Measurements from ENCODE around the gene RANBP17.

Gene RANBP17

GRCh38 chr5:171137768-171138525 is 276.1 kb downstream of the RANBP17 start:
- Histone ChIP-seq H3K4me3 (ENCODE audit: low read length) (no peak overlapping the region), H3K9me3 (ENCODE audit: insufficient read depth, low read length) (no peaks in the 10 kb centered on the region), H4K20me1 (ENCODE audit: insufficient read depth, low read length) (no peaks in the 10 kb centered on the region), H3K4me1 (ENCODE audit: low read length) (no peaks in the 10 kb centered on the region), H3K79me2 (ENCODE audit: low read length) (no peaks in the 10 kb centered on the region), H3K9ac (ENCODE audit: low read length) (no peak overlapping the region), H3K36me3 (replicated peaks; ENCODE audit: low read depth, low read length) (no peaks in the 10 kb centered on the region), H3K4me2 (ENCODE audit: low read length) (no peak overlapping the region), H3K27me3 (ENCODE audit: low read depth, low read length) (0 out of 2 replicates have a peak, but pooled peaks cover 10% of the 10 kb centered on the region), H3K27ac (ENCODE audit: low read length) (no peak overlapping the region), H2AFZ (ENCODE audit: low read depth, low read length) (no peak overlapping the region)
- no peak for TF ChIP-seq EZH2phosphoT487 (IDR thresholded peaks at IDR 0.05; ENCODE audit: low read depth)
- TF ChIP-seq CTCF (IDR thresholded peaks at IDR 0.05; ENCODE audit: low read depth, low read length) = no peak

GRCh38 chr5:171139227-171139626 is 277.4 kb downstream of the RANBP17 start:
- Histone ChIP-seq H3K9ac (ENCODE audit: low read length) (no peak overlapping the region), H4K20me1 (ENCODE audit: insufficient read depth, low read length) (no peaks in the 10 kb centered on the region), H3K27me3 (ENCODE audit: low read depth, low read length) (0 out of 2 replicates have a peak, but pooled peaks cover 10% of the 10 kb centered on the region), H3K36me3 (replicated peaks; ENCODE audit: low read depth, low read length) (no peaks in the 10 kb centered on the region), H2AFZ (ENCODE audit: low read depth, low read length) (no peak overlapping the region), H3K4me1 (ENCODE audit: low read length) (no peaks in the 10 kb centered on the region), H3K4me3 (ENCODE audit: low read length) (no peak overlapping the region), H3K4me2 (ENCODE audit: low read length) (no peak overlapping the region), H3K9me3 (ENCODE audit: insufficient read depth, low read length) (no peaks in the 10 kb centered on the region), H3K27ac (ENCODE audit: low read length) (no peak overlapping the region), H3K79me2 (ENCODE audit: low read length) (no peaks in the 10 kb centered on the region)
- TF ChIP-seq CTCF (IDR thresholded peaks at IDR 0.05; ENCODE audit: low read depth, low read length) (no peak), EZH2phosphoT487 (IDR thresholded peaks at IDR 0.05; ENCODE audit: low read depth) (no peak)

DNA sequence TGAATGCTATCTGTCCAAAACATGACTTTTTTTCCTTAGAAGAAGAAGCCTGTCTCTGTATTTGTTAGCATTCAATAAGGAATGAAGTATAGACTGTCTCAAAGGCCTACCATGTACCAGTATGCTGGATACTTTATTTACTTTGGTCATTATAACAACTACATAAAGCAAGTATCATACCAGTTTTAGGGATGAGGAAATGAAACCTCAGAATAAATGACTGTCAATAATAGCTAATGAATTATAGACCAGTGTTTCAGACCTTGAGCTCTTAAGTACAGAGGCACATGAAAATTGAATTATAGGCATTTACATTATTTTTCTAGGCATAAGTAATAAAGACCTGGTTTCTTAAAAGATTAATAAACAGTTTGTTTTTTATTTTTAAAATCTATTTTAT is 280.8 kb downstream of the RANBP17 start:
- no peak overlapping the region for H2AFZ ChIP-seq (ENCODE audit: low read depth, low read length)
- no peak for TF ChIP-seq CTCF (IDR thresholded peaks at IDR 0.05; ENCODE audit: low read depth, low read length)
- no peak for TF ChIP-seq EZH2phosphoT487 (IDR thresholded peaks at IDR 0.05; ENCODE audit: low read depth)
- no peak overlapping the region for H3K27ac ChIP-seq (ENCODE audit: low read length)
- H3K9ac ChIP-seq (ENCODE audit: low read length) = no peak overlapping the region
- no peak overlapping the region for H3K4me3 ChIP-seq (ENCODE audit: low read length)
- 0 out of 2 replicates have a peak, but pooled peaks cover 11% of the 10 kb centered on the region for H3K27me3 ChIP-seq (ENCODE audit: low read depth, low read length)
- no peaks in the 10 kb centered on the region for H3K9me3 ChIP-seq (ENCODE audit: insufficient read depth, low read length)
- H4K20me1 ChIP-seq (ENCODE audit: insufficient read depth, low read length) = no peaks in the 10 kb centered on the region
- no peak overlapping the region for H3K4me2 ChIP-seq (ENCODE audit: low read length)
- no peaks in the 10 kb centered on the region for H3K36me3 ChIP-seq (replicated peaks; ENCODE audit: low read depth, low read length)
- H3K4me1 ChIP-seq (ENCODE audit: low read length) = no peaks in the 10 kb centered on the region
- H3K79me2 ChIP-seq (ENCODE audit: low read length) = no peaks in the 10 kb centered on the region

GRCh38 chr5:171143171-171143570 is 281.4 kb downstream of the RANBP17 start:
- 0 out of 2 replicates have a peak, but pooled peaks cover 11% of the 10 kb centered on the region for H3K27me3 ChIP-seq (ENCODE audit: low read depth, low read length)
- no peak overlapping the region for H3K4me2 ChIP-seq (ENCODE audit: low read length)
- H3K4me1 ChIP-seq (ENCODE audit: low read length) = no peaks in the 10 kb centered on the region
- H2AFZ ChIP-seq (ENCODE audit: low read depth, low read length) = no peak overlapping the region
- no peaks in the 10 kb centered on the region for H3K79me2 ChIP-seq (ENCODE audit: low read length)
- H4K20me1 ChIP-seq (ENCODE audit: insufficient read depth, low read length) = no peaks in the 10 kb centered on the region
- H3K36me3 ChIP-seq (replicated peaks; ENCODE audit: low read depth, low read length) = no peaks in the 10 kb centered on the region
- TF ChIP-seq CTCF (IDR thresholded peaks at IDR 0.05; ENCODE audit: low read depth, low read length) (no peak), EZH2phosphoT487 (IDR thresholded peaks at IDR 0.05; ENCODE audit: low read depth) (no peak)
- no peak overlapping the region for H3K27ac ChIP-seq (ENCODE audit: low read length)
- no peak overlapping the region for H3K9ac ChIP-seq (ENCODE audit: low read length)
- no peak overlapping the region for H3K4me3 ChIP-seq (ENCODE audit: low read length)
- H3K9me3 ChIP-seq (ENCODE audit: insufficient read depth, low read length) = no peaks in the 10 kb centered on the region

Data from OCI-LY3 (cell line).